Pericardium fibroblast (primary cell): Measurements from ENCODE around the gene HOXB13. TPM values are rescaled to one million over a fixed set of nuclear protein-coding genes. Genes with fewer than 3 reads are reported as not detected.

Experiments used
- total RNA-seq: library from RNA; depleted of rRNA; stranded (reverse); fragments of >200 nt; gene quantifications from 2 replicates; pipeline ENCODE4 v1.2.3, GENCODE V29; 2015

Gene HOXB13
- total RNA-seq: not detected in 2 replicates

DNA sequence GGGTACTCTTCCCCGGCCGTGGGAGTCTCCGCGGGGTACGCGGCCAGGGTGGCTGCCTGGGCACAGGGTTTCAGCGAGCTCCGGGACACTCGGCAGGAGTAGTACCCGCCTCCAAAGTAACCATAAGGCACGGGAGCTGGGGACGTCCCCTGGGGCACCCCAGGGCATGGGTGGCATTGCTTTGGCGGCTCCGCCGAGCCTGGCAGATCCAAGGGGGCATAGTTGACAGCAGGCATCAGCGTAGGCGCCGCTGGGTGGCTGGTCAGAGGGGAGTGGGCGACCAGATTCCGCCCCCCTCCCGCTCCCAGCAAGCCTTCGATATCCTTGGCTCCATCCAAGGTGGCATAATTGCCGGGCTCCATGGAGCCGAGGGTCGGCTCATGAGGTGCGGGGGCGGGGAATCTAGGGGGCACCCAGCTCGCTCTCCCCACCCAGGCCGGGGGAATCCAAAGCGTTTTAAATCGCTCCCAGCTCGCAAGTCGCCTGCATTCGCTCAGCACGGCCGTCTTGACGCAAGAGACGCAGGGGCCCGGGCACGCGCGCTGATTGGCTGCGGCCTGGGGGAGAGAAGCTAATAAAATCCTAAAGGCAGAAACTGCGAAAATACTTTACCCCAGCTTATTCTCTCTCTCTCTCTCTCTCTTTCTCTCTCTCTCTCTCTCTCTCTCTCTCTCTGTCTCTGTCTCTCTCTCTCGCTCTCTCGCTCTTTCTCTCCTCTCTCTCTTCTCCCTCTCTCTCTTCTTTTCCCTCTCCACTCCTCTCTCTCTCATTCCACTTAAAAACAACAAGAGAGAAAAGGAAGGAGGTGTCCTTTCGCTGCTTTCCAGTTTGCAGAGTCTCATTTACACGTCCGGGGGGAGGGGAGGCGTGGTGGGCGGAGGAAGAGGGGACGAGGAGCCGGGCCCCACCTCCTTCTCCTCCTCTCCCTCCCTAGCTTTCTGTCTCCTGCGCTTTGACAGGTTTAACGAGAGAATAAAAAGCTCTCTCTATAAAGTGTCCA, at the start of gene HOXB13:
Gene HOXB13 (minus strand): TSS at position 519 of the 1,000 bp plus-strand sequence. CDS start 157 bp downstream, at position 362.

GRCh38 chr17:48722915-48723422, 5.6 kb downstream of the HOXB13 start, which contains the start of gene PRAC2:
Gene PRAC2 (plus strand): TSS chr17:48723185. CDS start chr17:48724411, 1,226 bp downstream.

GRCh38 chr17:48722201-48722907, 6.2 kb downstream of the HOXB13 start, which contains the start of gene PRAC1:
Gene PRAC1 (minus strand): TSS chr17:48722518. CDS start chr17:48722392, 126 bp downstream.

Other genes with a start within 250 kb of the HOXB13 start
- not detected in 2 replicates for gene HOXB1, start 197.7 kb downstream of the HOXB13 start, total RNA-seq
- 20.5 and 21.0 TPM in 2 replicates for gene HOXB2, start 183.6 kb downstream of the HOXB13 start, total RNA-seq
- gene HOXB4, start 150.4 kb downstream of the HOXB13 start, total RNA-seq: 1.1 and 4.5 TPM in 2 replicates
- gene HOXB3, start 138.5 kb downstream of the HOXB13 start, total RNA-seq: 4.1 and 14.0 TPM in 2 replicates
- 0.12 and 0.43 TPM in 2 replicates for gene HOXB5, start 135.0 kb downstream of the HOXB13 start, total RNA-seq
- 2.2 and 12.2 TPM in 2 replicates for gene HOXB6, start 123.8 kb downstream of the HOXB13 start, total RNA-seq
- gene HOXB7, start 117.7 kb downstream of the HOXB13 start, total RNA-seq: 0.70 and 7.3 TPM in 2 replicates
- 0.47 and 1.0 TPM in 2 replicates for gene HOXB8, start 113.5 kb downstream of the HOXB13 start, total RNA-seq
- 2.8 TPM in 1 of 2 replicates, not detected in the other for gene HOXB9, start 102.4 kb downstream of the HOXB13 start, total RNA-seq
- not detected in 2 replicates for gene PRAC1, start 6.2 kb downstream of the HOXB13 start, total RNA-seq
- not detected in 2 replicates for gene PRAC2, start 5.6 kb downstream of the HOXB13 start, total RNA-seq
- not detected in 2 replicates for gene TTLL6, start 88.5 kb upstream of the HOXB13 start, total RNA-seq
- gene CALCOCO2, start 102.3 kb upstream of the HOXB13 start, total RNA-seq: 58.7 and 67.0 TPM in 2 replicates
- 65.1 and 70.8 TPM in 2 replicates for gene ATP5MC1, start 164.0 kb upstream of the HOXB13 start, total RNA-seq
- 71.9 and 81.2 TPM in 2 replicates for gene UBE2Z, start 179.7 kb upstream of the HOXB13 start, total RNA-seq
- gene SNF8, start 216.1 kb upstream of the HOXB13 start, total RNA-seq: 57.1 and 117 TPM in 2 replicates
- gene GIP, start 239.8 kb upstream of the HOXB13 start, total RNA-seq: not detected in 2 replicates